Stimulated activated CD4-positive, alpha-beta T cell treated with anti-CD3 and anti-CD28 coated beads, Interleukin-12 subunit alpha, Interleukin-12 subunit beta, amount 100 ng/mL, for 4 hours (primary cell): Measurements from ENCODE around the gene NDUFB10.

Experiments used
- DNase-seq: peaks from one replicate; pipeline ENCODE4 v3.0.0-alpha.2; 2020

NDUFB10 gene

GRCh38 chr16:2004795-2005517, 45.6 kb downstream of the NDUFB10 start:
- no peak for DNase-seq

- DNase-seq: no peak
These were observed 46.3 kb downstream of the NDUFB10 start for GRCh38 chr16:2005646-2006045.

- DNase-seq: no peak
These were observed 47.0 kb downstream of the NDUFB10 start for GRCh38 chr16:2006317-2006716.

- DNase-seq: no peak
These were observed 47.9 kb downstream of the NDUFB10 start for GRCh38 chr16:2007081-2007836.

GRCh38 chr16:2008009-2008526, 48.7 kb downstream of the NDUFB10 start:
- no peak for DNase-seq

GRCh38 chr16:2008631-2009163, 49.4 kb downstream of the NDUFB10 start:
- no peak for DNase-seq

GRCh38 chr16:2009164-2009711, 49.9 kb downstream of the NDUFB10 start:
- no peak for DNase-seq

- DNase-seq: peak; percentile 80
These were observed 50.6 kb downstream of the NDUFB10 start, which contains the start of gene ZNF598 for GRCh38 chr16:2009791-2010510. Gene ZNF598, minus strand, starts transcription at chr16:2009821.
